Natural killer cell treated with Interleukin-12 subunit alpha and Interleukin-12 subunit beta and Interleukin-15 and Interleukin-18, amount 100 ng/mL, for 72 hours (primary cell): ENCODE data around the gene NIPAL4. TPM values are rescaled to one million over a fixed set of nuclear protein-coding genes. Genes with fewer than 3 reads are reported as not detected.

Experiments
- ATAC-seq, 2 donors: fragments of 150-1000 bp; cut with Tn5 transposase in 1 of 2; sonication (Bioruptor Pico), chemical (Tn5 transposase) in 1 of 2; 2 replicates each; pipeline ENCODE4 v1.10.0; 2021
- DNase-seq: peaks from one replicate; pipeline ENCODE4 v3.0.0; 2022; ENCODE audit warnings: low spot score
- H3K27ac Mint-ChIP-seq, 2 donors: 1 replicate in 1 of 2; 2 replicates in 1 of 2; pipeline ENCODE4 v1.8.0; 2022; ENCODE audit warnings: mixed read lengths in 2 of 2, mild to moderate bottlenecking in 1 of 2, moderate library complexity in 1 of 2
- H3K27me3 Mint-ChIP-seq, 2 donors: 1 replicate in 1 of 2; 2 replicates in 1 of 2; pipeline ENCODE4 v1.8.0; 2022; ENCODE audit warnings: mixed read lengths in 2 of 2
- H3K36me3 Mint-ChIP-seq: one replicate; pipeline ENCODE4 v1.8.0; 2022; ENCODE audit warnings: mixed read lengths
- H3K4me1 Mint-ChIP-seq, 2 donors: 1 replicate in 1 of 2; 2 replicates in 1 of 2; pipeline ENCODE4 v1.8.0; 2022; ENCODE audit warnings: low read depth in 2 of 2, mixed read lengths in 2 of 2, mild to moderate bottlenecking in 1 of 2
- H3K4me3 Mint-ChIP-seq: one replicate; pipeline ENCODE4 v1.8.0; 2022; ENCODE audit warnings: mixed read lengths
- H3K9me3 Mint-ChIP-seq: 2 replicates; pipeline ENCODE4 v1.8.0; 2022; ENCODE audit warnings: mixed read lengths
- total RNA-seq, 2 donors: library from RNA; stranded (reverse); gene quantifications; one replicate each; pipeline ENCODE4 v1.2.3, GENCODE V29; 2022

NIPAL4 gene
- total RNA-seq, 2 donors from 2014 or later = 0.43 to 1.2 TPM

DNA sequence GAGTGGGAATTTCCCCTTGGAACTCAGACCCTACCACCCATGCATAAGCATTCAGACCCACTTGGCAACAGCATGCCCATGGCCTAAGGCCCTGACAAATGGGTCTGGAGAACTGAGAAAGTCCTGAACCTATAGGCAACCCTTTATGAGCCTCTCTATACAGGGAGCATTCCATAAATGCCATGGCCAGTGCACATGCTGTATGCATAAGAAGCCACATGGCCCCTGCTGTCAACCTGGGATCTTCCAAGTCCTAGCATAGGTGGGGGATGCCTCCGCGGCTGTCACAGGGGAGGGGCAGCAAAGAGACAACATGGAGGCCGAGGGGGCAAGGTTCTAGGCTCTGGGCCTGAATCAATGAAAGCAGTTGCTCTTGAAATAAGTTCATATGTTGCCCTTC, 8.2 kb upstream of the NIPAL4 start:
- H3K36me3 Mint-ChIP-seq = no peaks in the 10 kb centered on the region
- H3K9me3 Mint-ChIP-seq = no peaks in the 10 kb centered on the region
- H3K4me1 Mint-ChIP-seq = peaks cover 8 to 9% of the 10 kb centered on the region in 2 donors
- no peak overlapping the region for H3K4me3 Mint-ChIP-seq
- DNase-seq (no peak), ATAC-seq (no peak)
- H3K27me3 Mint-ChIP-seq = peaks cover 0 to 12% of the 10 kb centered on the region in 2 donors
- no peak overlapping the region for H3K27ac Mint-ChIP-seq

DNA sequence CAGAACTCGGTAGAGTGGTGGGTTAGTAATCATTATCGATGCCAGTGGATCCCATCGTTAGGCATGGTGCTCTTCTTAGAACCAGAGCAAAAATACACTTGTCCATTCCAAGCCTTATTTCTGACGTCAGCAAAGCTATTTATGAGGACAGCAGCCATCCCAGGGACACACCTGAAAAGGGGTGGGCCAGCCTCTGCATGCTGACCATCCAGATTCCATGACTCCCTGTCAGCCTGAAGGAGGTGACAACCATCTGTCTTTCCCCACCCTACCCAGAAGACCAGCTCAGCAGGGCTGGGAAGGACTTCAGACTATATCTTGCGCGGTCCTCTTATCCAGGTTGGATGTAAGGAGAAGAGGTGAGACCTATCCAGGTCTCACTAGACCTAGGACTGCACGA, 5.7 kb upstream of the NIPAL4 start:
- Mint-ChIP-seq H3K27me3 (peaks cover 6 to 9% of the 10 kb centered on the region in 2 donors), H3K36me3 (no peaks in the 10 kb centered on the region), H3K4me3 (no peak overlapping the region), H3K4me1 (peaks cover 8 to 9% of the 10 kb centered on the region in 2 donors), H3K27ac (no peak overlapping the region), H3K9me3 (no peaks in the 10 kb centered on the region)
- DNase-seq (peak; percentile 22), ATAC-seq (no peak)

DNA sequence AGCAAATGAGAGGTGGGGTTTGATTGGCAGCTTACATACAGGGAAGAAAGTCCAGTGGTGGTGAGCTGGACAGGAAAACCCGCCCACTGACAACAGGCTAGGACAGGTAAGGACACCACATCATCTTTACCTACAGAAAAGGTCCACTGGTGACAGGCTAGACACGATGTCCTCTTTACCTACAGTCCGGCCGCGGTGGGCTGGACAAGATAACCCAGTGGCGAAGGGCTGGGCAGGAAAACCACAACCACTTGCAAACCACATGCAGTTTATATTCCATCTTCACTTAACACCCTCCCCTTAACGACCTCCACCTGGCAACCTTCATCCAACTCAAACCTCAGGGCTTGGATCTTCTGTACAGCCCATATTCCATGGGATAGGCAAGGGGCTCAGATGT, 5.0 kb upstream of the NIPAL4 start:
- ATAC-seq (no peak), DNase-seq (peak; percentile 51)
- no peak overlapping the region for H3K27ac Mint-ChIP-seq
- H3K36me3 Mint-ChIP-seq = no peaks in the 10 kb centered on the region
- no peak overlapping the region for H3K4me3 Mint-ChIP-seq
- H3K4me1 Mint-ChIP-seq = peaks cover 8 to 9% of the 10 kb centered on the region in 2 donors
- no peaks in the 10 kb centered on the region for H3K9me3 Mint-ChIP-seq
- H3K27me3 Mint-ChIP-seq = peaks cover 9% of the 10 kb centered on the region in 2 donors

DNA sequence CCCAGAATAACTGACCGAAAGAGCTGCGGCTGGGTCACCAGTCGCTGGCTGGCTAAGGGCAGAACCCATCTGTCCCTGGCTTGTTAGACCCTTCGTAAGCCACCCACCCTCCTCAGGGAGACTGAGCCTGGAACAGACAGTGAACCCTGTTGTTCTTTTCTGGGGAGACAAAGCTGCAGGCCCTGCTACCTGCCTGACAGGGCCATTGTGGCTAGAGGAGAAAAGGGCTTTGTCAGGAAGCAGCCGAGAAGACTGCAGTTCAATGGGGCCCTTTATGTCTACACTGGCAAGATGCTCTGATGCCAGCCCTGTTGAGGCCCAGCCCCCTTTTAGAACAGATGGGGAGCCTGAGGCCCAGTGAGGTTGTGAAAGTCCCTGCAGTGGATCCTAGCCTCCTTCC, 3.7 kb upstream of the NIPAL4 start:
- no peaks in the 10 kb centered on the region for H3K9me3 Mint-ChIP-seq
- H3K4me1 Mint-ChIP-seq = peaks cover 9 to 16% of the 10 kb centered on the region in 2 donors
- H3K4me3 Mint-ChIP-seq = no peak overlapping the region
- H3K36me3 Mint-ChIP-seq = no peaks in the 10 kb centered on the region
- ATAC-seq (no peak), DNase-seq (peak; percentile 15)
- H3K27me3 Mint-ChIP-seq = peaks cover 13 to 17% of the 10 kb centered on the region in 2 donors
- H3K27ac Mint-ChIP-seq = no peak overlapping the region

DNA sequence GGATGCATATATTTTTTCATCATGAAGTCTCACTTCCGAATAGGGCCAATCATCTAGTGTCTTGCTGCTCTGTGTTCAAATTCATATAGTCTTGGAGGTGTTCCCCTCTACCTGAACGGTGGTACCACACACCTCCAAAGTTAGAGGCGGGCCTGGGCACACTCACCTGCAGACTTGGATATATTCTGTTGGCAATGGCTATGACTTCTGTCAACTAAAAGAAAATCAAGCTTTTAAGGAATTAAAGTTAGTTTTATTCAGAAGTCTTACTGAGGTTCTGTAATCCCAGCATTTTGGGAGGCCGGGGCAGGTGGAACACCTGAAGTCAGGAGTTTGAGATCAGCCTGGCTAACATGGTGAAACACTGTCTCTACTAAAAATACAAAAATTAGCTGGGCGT, 2.6 kb upstream of the NIPAL4 start:
- Mint-ChIP-seq H3K27ac (no peak overlapping the region), H3K4me1 (peaks cover 9 to 18% of the 10 kb centered on the region in 2 donors), H3K9me3 (no peaks in the 10 kb centered on the region), H3K27me3 (peaks cover 14 to 19% of the 10 kb centered on the region in 2 donors), H3K4me3 (no peak overlapping the region), H3K36me3 (no peaks in the 10 kb centered on the region)
- ATAC-seq = no peak
- DNase-seq = peak; percentile 10

DNA sequence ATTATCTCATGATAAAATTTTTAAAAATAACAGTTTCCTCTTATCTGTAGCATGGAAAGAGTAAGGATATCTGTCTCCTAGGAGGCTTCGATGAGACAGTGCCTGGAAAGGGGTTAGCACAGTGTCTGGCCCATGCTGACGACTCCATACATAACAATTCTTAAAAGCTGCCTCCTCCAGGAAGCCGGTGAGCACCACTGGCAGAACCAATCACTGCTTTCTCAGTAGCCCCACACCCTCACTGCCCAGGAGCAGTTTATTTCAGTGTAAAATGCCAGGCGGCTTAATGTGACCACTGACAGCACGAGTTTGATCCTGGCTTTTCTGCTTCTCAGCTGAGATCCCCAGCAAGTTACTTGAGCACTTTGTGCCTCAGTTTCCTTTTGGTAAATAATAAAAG, 1.2 kb upstream of the NIPAL4 start:
- Mint-ChIP-seq H3K4me1 (peaks cover 13 to 23% of the 10 kb centered on the region in 2 donors), H3K36me3 (no peaks in the 10 kb centered on the region), H3K27me3 (peaks cover 17 to 19% of the 10 kb centered on the region in 2 donors), H3K4me3 (no peak overlapping the region), H3K9me3 (no peaks in the 10 kb centered on the region), H3K27ac (no peak overlapping the region)
- DNase-seq (peak; percentile 8), ATAC-seq (no peak)

DNA sequence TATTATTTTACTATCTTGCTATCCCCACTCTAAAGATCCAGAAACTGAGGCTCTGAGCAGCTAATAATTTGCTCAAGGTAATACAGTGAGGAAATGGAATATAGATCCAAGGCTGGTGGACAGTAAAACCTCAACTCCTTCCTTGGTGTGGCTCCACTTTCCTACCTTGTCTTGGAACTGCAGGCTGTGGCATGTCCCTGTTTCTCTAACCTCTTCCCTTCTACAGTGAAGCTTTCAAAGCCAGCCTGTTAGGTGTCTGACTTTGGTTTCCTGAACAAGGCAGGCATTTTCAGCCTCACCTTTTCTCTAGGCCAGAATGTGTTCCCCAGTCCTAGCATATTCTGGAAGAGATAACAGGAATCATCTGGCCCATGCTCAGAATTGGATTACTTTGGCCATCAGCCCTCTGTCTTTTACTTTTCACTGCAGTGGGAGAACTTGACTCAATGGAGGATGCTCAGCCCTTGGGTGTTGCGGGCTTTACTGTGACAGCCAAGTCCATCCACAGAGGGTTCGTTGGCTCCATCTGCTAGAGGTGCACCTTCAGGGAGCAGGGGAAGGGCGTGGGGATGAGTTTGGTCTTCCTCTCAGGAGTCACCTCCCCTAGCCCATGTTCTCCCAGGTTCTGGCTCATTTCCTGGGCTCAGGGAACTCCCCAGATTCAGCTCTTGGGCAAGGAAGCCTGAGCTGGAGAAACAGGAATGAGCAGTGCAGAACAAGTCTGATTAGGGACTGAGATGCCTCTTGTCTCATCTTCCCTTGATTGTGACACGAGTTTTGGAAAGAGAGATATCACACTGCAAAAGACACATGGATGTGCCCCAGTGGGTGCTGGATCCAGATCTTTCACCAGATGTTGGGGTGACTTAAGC, 1.1 kb downstream of the NIPAL4 start:
- Mint-ChIP-seq H3K4me3 (peak overlapping the region; percentile 47), H3K9me3 (no peaks in the 10 kb centered on the region), H3K27ac (no peak overlapping the region), H3K36me3 (no peaks in the 10 kb centered on the region), H3K27me3 (peaks cover 17 to 19% of the 10 kb centered on the region in 2 donors), H3K4me1 (peaks cover 21 to 37% of the 10 kb centered on the region in 2 donors)
- no peak for ATAC-seq
- peak; percentile 54 for DNase-seq

DNA sequence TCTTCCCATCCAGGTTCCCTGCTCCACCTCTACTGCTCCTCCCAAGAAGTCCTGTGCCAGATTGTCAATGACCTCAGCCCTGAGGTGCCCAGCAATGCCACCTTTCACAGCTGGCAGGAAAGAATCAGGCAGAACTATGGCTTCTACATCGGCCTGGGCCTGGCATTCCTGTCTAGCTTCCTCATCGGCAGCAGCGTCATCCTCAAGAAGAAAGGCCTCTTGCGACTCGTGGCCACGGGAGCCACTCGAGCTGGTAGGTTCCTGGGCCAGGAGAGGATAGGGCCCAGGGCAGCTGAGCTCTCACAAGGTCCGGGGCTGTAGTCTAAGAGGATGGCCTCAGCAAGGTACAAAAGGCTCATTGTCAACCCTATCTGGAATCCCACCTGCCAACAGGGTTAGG, 3.1 kb downstream of the NIPAL4 start:
- Mint-ChIP-seq H3K36me3 (no peaks in the 10 kb centered on the region), H3K4me3 (no peak overlapping the region), H3K4me1 (peaks cover 21 to 42% of the 10 kb centered on the region in 2 donors), H3K27ac (no peak overlapping the region), H3K9me3 (no peaks in the 10 kb centered on the region), H3K27me3 (peaks cover 17 to 19% of the 10 kb centered on the region in 2 donors)
- no peak for ATAC-seq
- DNase-seq = no peak

DNA sequence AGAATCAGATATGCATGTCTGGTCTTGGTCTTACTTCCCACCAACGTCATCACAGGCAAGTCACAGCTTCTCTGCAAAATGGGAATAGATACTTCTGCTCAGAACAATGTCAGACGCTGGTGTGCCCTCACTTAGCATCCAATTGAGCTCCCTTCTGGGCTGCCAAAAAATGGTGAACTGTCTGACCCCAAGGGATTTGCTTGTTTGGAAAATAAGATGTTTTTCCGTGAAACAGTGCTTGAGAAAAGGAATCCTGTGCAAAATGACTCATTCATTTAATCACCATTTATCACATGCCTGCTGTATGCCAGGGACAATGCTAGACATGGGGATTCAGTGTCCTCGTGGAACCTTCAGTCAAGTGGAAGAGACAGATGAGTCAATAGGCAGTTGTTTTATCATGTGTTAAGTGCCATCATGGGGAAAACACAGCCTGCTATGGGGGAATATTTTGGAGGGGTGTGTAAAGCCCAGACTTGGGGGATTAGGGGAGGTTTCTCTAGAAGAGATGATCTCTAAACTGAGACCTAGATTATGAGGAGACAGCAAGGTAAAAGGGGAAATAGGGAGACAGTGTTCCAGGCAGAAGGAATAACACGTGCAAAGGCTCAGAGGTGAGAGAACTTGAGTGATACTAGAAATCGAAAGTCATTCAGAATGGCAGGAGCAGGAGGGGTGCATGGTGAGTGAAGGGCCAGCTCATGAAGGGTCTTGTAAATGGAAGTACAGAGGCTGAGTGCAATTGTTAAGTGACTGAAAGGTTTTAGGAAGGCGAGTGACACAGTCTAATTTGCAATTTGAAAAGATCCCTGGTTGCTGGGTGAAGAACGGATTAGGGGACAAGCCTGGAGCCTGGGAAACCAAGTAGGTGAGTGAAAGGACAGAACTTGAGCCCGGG, 3.9 kb downstream of the NIPAL4 start:
- peaks cover 16 to 17% of the 10 kb centered on the region in 2 donors for H3K27me3 Mint-ChIP-seq
- H3K9me3 Mint-ChIP-seq = no peaks in the 10 kb centered on the region
- H3K4me3 Mint-ChIP-seq = peak overlapping the region; percentile 68
- peak overlapping the region; percentile 63 to 86 for H3K27ac Mint-ChIP-seq
- H3K4me1 Mint-ChIP-seq = peaks cover 21 to 42% of the 10 kb centered on the region in 2 donors
- H3K36me3 Mint-ChIP-seq = no peaks in the 10 kb centered on the region
- ATAC-seq (peak in 1 of 2 donors; percentile 7), DNase-seq (no peak)

DNA sequence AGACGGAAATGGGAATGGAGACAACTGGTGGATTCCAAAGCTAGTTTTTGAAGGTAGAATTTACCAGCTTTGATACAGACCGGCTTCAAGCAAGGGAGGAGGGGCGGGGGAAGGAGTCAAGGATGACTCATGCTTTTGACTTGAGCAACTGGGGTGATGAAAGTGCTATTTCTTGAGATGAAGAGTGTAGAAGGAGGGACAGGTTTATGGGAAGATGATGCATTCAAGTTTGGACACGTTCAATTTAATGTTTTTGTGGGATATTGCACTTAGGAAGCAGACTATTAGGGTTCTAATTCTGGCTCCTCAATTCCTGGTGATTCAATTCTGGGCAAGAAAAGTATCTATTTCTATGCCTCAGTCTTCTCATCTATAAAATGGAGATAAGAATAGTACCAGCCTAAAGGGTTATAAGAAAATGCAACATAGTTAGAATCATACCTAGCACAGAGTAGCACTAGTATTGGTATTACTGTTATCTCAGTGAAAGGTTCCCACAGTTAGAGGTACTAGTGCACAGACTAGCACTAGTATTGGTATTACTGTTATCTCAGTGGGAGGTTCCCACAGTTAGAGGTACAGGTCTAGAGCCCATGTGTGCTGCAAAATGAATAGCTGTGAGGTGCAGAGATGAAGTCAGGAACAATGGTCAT, 4.6 kb downstream of the NIPAL4 start:
- H3K27ac Mint-ChIP-seq = peak overlapping the region; percentile 63 to 86

DNA sequence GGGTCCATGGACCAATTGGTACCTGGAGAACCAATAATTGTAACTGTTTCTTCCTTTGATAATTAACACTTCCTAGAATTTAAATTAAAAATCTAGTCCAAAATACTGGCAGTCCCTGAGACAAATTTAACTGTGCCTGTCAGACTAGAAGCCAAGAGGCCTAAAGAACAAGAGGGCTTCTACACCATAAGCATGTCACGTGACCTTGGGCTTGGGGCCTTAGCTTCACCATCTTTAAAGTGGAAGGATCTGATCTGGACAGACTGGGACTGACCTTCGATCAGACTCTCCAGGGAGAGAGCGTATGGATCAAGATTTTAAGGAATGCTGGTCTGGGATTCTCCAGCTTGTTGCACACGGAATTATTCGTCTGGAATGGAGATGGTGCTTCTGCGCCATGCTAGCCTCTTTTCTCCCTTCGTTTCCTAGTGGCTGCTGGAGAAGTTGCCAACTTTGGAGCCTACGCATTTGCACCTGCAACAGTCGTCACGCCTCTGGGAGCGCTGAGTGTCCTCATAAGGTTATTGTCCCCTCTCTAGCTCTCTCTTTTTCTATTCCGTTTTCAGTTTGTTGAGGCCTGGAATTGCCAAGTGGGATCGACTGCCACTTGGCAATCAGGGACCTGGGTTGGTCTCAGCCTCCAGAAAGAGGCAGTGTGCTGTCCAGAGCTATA, 8.4 kb downstream of the NIPAL4 start:
- no peaks in the 10 kb centered on the region for H3K9me3 Mint-ChIP-seq
- H3K27me3 Mint-ChIP-seq = peaks cover 0 to 9% of the 10 kb centered on the region in 2 donors
- H3K36me3 Mint-ChIP-seq = no peaks in the 10 kb centered on the region
- peaks cover 35 to 38% of the 10 kb centered on the region in 2 donors for H3K4me1 Mint-ChIP-seq
- no peak overlapping the region for H3K27ac Mint-ChIP-seq
- DNase-seq = no peak
- ATAC-seq = no peak
- H3K4me3 Mint-ChIP-seq = no peak overlapping the region

More for the DNA sequence above, 4.6 kb downstream of the NIPAL4 start:
- Mint-ChIP-seq H3K4me3 (peak overlapping the region; percentile 68), H3K4me1 (peaks cover 21 to 42% of the 10 kb centered on the region in 2 donors), H3K36me3 (no peaks in the 10 kb centered on the region), H3K27me3 (peaks cover 10 to 18% of the 10 kb centered on the region in 2 donors), H3K9me3 (no peaks in the 10 kb centered on the region)
- peak; percentile 89 to 91 for ATAC-seq
- peak; percentile 77 for DNase-seq

DNA sequence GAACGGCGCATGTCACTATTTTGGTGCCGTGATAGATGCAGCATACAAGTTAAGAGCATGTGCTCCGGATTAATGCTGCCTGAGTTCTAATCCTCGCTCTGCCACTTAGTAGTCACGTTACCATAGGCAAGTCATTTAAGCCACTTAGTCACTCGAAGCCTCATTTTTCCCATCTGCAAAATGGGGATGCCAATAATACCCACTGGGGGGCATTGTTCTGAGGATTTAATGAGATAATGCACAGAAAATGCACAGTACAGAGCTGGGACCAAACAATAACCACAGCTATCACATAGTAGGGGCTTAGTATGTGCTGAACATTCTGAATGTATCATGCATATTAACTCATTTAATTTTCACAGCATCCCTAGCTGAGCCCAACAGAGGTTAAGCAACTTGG, 9.1 kb downstream of the NIPAL4 start:
- Mint-ChIP-seq H3K36me3 (no peaks in the 10 kb centered on the region), H3K4me1 (peaks cover 32 to 34% of the 10 kb centered on the region in 2 donors), H3K27me3 (peaks cover 0 to 4% of the 10 kb centered on the region in 2 donors), H3K27ac (no peak overlapping the region), H3K4me3 (no peak overlapping the region), H3K9me3 (no peaks in the 10 kb centered on the region)
- ATAC-seq (no peak), DNase-seq (no peak)

DNA sequence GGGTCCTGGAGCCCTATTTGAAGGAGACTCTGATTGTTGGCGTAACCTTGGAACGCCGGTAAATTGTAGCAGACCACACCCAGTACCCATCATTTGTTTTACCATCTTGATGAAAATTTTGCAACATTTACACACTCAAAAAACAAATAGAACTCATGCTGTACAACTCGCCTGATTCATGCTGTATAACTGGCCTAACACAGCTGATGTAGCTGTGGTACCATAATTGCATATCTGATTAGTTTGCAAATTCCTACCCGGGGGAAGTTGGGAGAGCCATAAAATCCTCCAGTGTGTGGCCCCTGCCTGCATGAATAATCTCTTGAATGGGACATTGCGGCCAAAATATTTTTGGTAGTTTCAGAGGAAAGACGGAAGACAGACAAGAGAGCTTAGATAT, 9.7 kb downstream of the NIPAL4 start:
- Mint-ChIP-seq H3K36me3 (no peaks in the 10 kb centered on the region), H3K4me1 (peaks cover 26 to 29% of the 10 kb centered on the region in 2 donors), H3K27ac (peak overlapping the region in 1 of 2 donors; percentile 60), H3K4me3 (no peak overlapping the region), H3K9me3 (no peaks in the 10 kb centered on the region), H3K27me3 (peaks cover 0 to 3% of the 10 kb centered on the region in 2 donors)
- ATAC-seq (no peak), DNase-seq (no peak)
